SH-SY5Y (cell line): ENCODE data around the gene LRRC4C.

ENCODE experiments used
- GATA2 ChIP-seq: IDR thresholded peaks from 2 replicates; pipeline ENCODE4 v1.6.1; 2011; ENCODE audit warnings: mild to moderate bottlenecking, low read depth, low read length
- GATA3 ChIP-seq: IDR thresholded peaks from 2 replicates; pipeline ENCODE4 v1.6.1; 2011; ENCODE audit warnings: low read depth, mild to moderate bottlenecking, low read length, moderate library complexity

Gene LRRC4C

GRCh38 chr11:40713083-40713482, 746.4 kb downstream of the LRRC4C start:
- no peak for TF ChIP-seq GATA3
- no peak for TF ChIP-seq GATA2

GRCh38 chr11:40701027-40701426, 758.4 kb downstream of the LRRC4C start:
- TF ChIP-seq GATA3 (no peak), GATA2 (no peak)

GRCh38 chr11:40689823-40690222, 769.6 kb downstream of the LRRC4C start:
- no peak for TF ChIP-seq GATA2
- TF ChIP-seq GATA3 = no peak

GRCh38 chr11:40688369-40688768, 771.1 kb downstream of the LRRC4C start:
- TF ChIP-seq GATA2 (no peak), GATA3 (no peak)

- TF ChIP-seq GATA3 (no peak), GATA2 (no peak)
Measured at GRCh38 chr11:40686765-40687164, 772.7 kb downstream of the LRRC4C start.

- TF ChIP-seq GATA3 (no peak), GATA2 (no peak)
Measured at GRCh38 chr11:40683010-40683409, 776.4 kb downstream of the LRRC4C start.

- TF ChIP-seq GATA2 (no peak), GATA3 (no peak)
Measured at GRCh38 chr11:40679276-40679675, 780.2 kb downstream of the LRRC4C start.

GRCh38 chr11:40647295-40647694, 812.2 kb downstream of the LRRC4C start:
- TF ChIP-seq GATA2 (no peak), GATA3 (no peak)

- TF ChIP-seq GATA2 = no peak
- no peak for TF ChIP-seq GATA3
Measured at GRCh38 chr11:40642284-40642683, 817.2 kb downstream of the LRRC4C start.

- TF ChIP-seq GATA2 (no peak), GATA3 (no peak)
Measured at GRCh38 chr11:40619654-40620053, 839.8 kb downstream of the LRRC4C start.

- TF ChIP-seq GATA2 (no peak), GATA3 (no peak)
Measured at GRCh38 chr11:40606800-40607199, 852.7 kb downstream of the LRRC4C start.

- TF ChIP-seq GATA3 = no peak
- TF ChIP-seq GATA2 = no peak
Measured at GRCh38 chr11:40602866-40603552, 856.4 kb downstream of the LRRC4C start.

GRCh38 chr11:40597546-40598113, 861.8 kb downstream of the LRRC4C start:
- TF ChIP-seq GATA2 (no peak), GATA3 (no peak)

GRCh38 chr11:40573254-40573891, 886.1 kb downstream of the LRRC4C start:
- TF ChIP-seq GATA2 (no peak), GATA3 (no peak)

- no peak for TF ChIP-seq GATA3
Measured at GRCh38 chr11:40569947-40570531, 889.4 kb downstream of the LRRC4C start.

- TF ChIP-seq GATA3 = no peak
- no peak for TF ChIP-seq GATA2
Measured at GRCh38 chr11:40567392-40567791, 892.1 kb downstream of the LRRC4C start.
